Stimulated activated CD8-positive, alpha-beta memory T cell treated with anti-CD3 and anti-CD28 coated beads, Interleukin-4, amount 100 ng/mL, for 4 hours (primary cell): ENCODE results near the gene NCR3LG1.

Experiments
- DNase-seq, 2 donors: peaks; one replicate each; pipeline ENCODE4 v3.0.0-alpha.2; 2020; ENCODE audit warnings: low read depth in 2 of 2, low spot score in 1 of 2

Gene NCR3LG1

GRCh38 chr11:17391493-17392355, 40.1 kb downstream of the NCR3LG1 start:
- DNase-seq = no peak

DNA sequence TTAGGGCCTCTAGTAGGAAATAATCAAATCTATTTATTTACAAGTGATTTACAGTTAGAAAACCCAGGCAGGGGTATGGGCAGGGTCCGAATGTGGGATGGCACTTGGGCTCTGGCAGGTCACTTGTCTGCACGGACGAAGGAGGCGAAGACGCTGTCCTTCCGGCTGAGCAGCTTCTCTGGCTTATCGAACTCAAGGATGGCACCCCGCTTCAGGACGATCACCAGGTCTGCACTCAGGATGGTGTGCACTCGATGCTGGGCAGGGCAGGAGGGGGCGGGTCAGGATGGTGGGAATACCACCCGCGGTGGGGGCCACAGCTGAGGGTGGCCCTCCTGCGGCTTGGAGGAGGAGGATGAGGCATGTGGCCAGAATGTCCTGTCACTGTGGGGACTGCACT, 41.3 kb downstream of the NCR3LG1 start:
- DNase-seq = no peak

DNA sequence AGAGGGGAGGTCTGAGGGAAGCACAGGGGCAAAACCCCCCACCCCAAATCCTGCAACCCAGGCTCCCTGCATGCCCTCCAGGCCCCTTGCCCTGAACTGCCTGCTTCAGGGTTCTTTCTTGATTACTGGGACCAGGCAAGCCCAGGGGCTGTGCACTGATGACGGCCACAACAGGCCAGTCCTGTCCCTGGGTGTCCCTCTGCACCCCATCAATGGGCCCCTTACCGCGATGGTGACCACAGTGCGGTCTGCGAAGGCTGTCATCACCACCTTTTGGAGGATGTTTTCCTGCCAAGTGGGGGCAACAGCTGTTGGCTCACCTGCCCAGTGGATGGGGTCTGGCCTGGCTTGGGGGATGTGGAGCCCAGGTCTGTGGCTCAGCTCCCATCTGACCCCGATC, 41.9 kb downstream of the NCR3LG1 start:
- no peak for DNase-seq

DNA sequence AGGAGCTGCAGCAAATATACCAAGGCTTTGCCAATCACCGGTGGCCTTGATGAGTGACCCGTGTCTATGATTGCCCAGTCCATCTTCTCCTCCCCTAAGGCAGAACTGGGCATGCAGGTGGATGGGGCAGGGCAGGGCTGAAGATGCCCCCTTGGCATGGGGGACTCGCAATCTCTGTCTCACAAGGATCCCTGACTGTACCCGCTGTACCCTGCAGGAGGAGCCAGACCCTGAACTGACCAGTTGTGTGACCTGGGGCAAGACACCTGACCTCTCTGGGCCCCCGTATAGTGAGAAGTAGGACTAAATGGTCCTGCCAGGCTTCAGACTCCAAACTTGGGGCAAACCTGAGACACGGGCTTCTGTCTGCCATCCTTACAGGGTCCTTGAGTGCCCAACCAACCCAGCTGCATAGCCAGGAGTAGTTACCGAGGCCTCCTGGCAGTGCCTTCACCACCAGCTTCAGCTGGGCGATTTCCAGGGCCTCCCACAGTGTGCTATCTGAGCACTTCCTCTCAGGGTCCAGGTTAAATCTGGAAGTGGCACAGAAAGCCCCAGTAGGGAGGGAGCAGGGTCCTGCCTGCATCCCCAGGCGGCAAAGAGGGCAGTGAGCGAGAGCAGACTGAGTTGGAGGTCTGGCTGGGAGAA, 43.3 kb downstream of the NCR3LG1 start:
- DNase-seq = no peak

DNA sequence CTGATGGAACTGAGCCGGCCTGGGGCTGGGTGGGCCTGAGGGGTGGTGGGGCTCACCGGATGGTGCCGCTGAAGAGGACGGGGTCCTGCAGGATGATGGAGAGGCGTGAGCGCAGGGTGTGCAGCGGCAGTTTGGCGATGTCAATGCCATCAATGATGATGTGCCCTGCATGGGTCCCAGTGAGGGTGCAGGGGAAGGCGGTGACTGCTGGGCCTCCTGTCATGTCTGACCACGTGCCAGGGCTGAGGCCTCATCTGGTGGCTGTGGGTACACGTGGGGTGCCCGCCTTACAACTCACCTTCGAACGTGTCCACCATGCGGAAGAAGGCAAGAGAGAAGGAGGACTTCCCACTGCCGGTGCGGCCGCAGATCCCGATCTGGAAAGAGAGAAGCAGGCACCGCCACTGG, 44.0 kb downstream of the NCR3LG1 start:
- DNase-seq = no peak

GRCh38 chr11:17395978-17396377, 44.4 kb downstream of the NCR3LG1 start:
- DNase-seq = no peak

- no peak for DNase-seq
Measured at GRCh38 chr11:17396598-17397310, 45.2 kb downstream of the NCR3LG1 start.

- no peak for DNase-seq
Measured at GRCh38 chr11:17397311-17398002, 45.9 kb downstream of the NCR3LG1 start.

GRCh38 chr11:17399236-17399635, 47.6 kb downstream of the NCR3LG1 start:
- no peak for DNase-seq

DNA sequence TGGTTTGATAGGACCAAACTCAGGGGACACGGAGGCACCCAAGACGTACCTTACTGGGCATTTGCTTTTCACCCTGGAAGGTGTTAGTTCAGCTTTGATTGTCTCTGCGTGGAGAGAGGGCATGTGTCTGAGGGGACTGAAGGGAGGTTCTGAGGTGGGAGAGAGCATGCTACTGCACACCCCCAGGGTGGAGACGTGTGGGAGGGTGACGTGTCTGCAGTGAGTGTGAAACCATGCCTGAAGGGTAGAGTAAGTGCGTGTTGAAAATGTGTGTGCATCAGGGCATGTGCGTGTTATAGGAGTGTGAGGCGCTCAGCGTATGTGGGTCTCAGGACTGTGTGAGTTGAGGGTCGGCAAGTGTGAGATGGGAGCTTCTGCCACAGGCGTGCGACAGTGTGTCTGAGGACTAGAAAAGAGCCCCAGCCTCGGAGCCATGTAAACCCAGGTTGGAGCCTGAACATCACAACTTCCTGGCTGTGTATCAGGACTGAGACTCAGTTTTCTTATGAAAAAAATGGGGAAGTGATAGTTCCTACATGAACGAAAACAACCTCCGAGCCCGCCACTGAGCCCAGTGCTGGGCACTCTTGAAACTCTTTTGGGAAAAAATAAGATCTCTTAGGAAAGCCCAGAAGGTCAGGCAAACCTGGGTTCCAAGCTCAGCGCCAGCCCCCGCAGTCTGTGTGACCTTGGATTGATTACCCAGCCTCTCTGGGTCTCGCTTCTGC, 48.6 kb downstream of the NCR3LG1 start:
- DNase-seq = no peak

DNA sequence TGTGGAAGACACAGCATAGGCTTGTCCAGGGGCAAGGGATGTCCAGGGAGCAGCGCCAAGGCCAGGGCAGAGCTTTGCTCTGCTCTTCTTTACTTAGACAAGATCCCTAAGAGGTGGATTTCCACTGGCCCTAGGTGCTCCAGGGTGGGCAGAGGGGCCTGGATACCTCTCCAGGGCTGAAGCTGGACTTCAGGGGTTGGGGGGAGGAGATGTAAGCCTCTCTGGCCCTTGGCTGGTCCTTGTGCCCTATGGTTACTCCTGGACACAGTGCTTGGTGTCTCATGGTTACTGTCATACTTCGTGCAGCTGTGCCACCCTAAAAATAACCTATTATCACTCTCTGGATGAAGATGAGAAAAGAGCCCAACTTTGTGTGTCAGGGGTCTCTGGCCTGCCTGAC, 49.7 kb downstream of the NCR3LG1 start:
- no peak for DNase-seq

DNA sequence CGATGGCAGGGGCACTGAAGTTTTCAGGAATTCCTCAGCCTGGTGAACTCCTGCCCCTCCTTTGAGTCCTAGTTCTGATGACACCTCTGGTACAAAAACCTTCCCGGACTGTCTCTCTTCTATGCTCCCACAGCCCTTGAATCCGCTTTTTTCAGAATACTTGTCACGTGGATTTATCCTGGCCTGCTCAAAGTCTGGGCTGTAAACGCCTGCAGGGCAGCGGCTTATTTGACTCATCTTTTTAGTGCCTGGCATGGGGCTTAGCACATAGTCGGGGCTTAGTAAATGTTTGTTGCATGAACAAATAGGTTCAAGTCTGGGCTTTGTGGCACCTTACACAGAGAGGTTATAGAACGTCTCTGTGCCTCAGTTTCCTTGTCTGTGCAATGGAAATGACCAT, 50.2 kb downstream of the NCR3LG1 start:
- no peak for DNase-seq

DNA sequence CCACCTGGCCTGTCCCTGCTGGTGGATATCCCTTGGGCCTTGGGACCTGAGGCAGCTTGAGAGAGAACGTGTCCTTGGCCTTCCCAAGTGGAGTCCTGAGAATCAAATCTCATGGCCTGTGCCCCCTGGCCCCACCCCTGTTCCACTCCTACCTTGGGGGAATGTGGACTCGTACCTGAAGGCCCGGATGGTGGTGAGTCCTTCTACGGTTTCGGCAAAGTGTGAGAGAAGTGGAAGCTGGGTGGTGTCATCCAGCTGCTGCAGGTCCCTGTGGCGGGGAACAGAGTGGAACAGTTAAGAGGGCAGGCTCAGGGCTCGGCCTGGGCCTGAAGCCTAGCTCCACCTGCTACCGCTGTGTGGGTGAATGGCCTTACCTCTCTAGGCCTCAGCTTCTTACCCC, 50.9 kb downstream of the NCR3LG1 start:
- no peak for DNase-seq

DNA sequence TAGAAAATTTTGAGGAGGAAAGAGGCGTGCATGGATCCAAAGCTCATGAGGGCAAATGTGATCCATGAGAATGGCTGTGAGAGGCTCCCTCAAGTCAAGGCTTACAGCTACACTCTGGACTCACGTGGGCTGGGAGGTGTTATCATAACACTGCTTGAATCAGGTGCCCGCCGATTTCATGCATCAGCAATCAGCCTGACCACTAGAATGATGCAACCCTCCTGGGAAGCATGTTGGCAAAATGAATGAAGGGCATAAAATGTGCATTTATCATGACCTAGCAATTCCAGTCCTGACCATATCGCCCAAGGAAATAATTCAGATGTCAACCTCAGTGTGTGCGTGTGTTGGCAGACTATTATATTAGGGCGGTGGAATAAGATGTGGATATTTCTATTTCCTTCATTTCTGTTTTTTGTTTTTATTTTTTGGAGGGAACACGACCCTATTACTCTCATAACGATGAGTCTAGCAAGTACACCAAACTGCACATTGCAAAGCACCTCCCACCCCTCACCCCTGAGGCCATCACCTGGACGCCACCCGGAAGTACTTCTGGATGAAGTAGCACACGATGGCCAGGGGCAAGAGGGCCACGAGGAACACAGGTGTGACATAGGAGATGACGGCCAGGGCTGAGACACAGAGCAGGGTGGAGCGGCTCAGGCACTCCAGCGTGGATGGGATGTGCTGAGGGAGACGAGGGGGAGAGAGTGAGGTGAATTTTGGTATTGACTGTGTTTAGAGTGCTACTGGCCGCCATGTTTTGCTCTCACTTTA, 52.6 kb downstream of the NCR3LG1 start:
- DNase-seq = no peak

- DNase-seq = no peak
Measured at GRCh38 chr11:17405232-17406005, 53.8 kb downstream of the NCR3LG1 start.

GRCh38 chr11:17406082-17406817, 54.6 kb downstream of the NCR3LG1 start:
- no peak for DNase-seq

- DNase-seq = no peak
Measured at GRCh38 chr11:17406818-17407149, 55.2 kb downstream of the NCR3LG1 start.

DNA sequence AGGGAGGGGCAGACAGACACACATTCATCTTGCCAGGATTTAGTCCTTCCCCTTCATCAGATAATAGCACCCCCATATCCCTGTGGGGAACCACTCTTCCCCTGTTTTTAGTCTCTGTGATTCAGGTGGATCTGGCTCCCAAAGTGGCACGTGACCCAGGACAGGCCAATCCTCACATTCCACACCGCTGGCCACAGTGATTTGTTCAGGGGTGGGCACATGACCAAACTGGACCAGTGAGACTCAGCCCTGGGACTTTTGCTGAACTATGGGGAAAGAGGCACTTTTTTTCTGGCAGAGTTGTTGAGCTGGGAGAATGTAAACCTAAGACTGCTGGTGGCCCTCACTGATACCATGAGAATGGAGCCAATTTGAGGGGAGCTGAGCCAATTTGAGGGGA, 56.0 kb downstream of the NCR3LG1 start:
- no peak for DNase-seq

DNA sequence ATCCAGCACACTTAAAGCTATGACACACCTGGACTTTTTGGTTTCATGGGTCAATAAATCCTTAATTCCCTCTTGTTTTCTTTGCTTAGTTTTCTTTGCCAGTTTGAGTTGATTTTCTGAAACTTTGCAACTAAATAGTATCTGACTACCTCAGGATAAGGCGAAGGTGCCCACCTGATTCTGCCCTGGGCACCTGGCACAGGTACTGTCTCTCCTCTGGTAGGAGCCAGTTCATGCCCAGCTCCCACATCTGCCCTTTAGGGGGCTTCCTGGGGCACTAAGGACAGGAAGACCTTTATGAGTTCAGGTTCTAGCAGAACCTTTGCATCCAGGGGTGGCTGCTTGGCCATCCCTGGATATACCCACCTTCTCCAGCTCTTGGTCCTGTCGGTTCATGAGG, 56.4 kb downstream of the NCR3LG1 start:
- no peak for DNase-seq
